Stimulated activated memory B cell treated with anti-CD40 and anti-IgM and Interleukin-4, amounts not matched to agents 10 μg/mL and 1 μg/mL and 100 μg/mL, for 72 hours (primary cell): ENCODE measurements around the gene HIP1R.

Experiments used
- ATAC-seq: fragments of 150-1000 bp; cut with Tn5 transposase; 2 replicates; pipeline ENCODE4 v1.10.0; 2021
- H3K27ac Mint-ChIP-seq: one replicate; pipeline ENCODE4 v1.8.0; 2022; ENCODE audit warnings: mild to moderate bottlenecking, mixed read lengths
- H3K27me3 Mint-ChIP-seq: one replicate; pipeline ENCODE4 v1.8.0; 2022; ENCODE audit warnings: mixed read lengths
- H3K36me3 Mint-ChIP-seq: one replicate; pipeline ENCODE4 v1.8.0; 2022; ENCODE audit warnings: mixed read lengths
- H3K4me1 Mint-ChIP-seq: one replicate; pipeline ENCODE4 v1.8.0; 2022; ENCODE audit warnings: mixed read lengths
- H3K4me3 Mint-ChIP-seq: one replicate; pipeline ENCODE4 v1.8.0; 2022; ENCODE audit warnings: mild to moderate bottlenecking, moderate library complexity, mixed read lengths
- H3K9me3 Mint-ChIP-seq: one replicate; pipeline ENCODE4 v1.8.0; 2022; ENCODE audit warnings: mixed read lengths

The HIP1R gene

GRCh38 chr12:122841544-122842321, 6.5 kb downstream of the HIP1R start:
- Mint-ChIP-seq H3K36me3 (peaks cover 27% of the 10 kb centered on the region), H3K27me3 (no peaks in the 10 kb centered on the region), H3K27ac (peak overlapping the region; percentile 67), H3K4me3 (no peak overlapping the region), H3K4me1 (peaks cover 82% of the 10 kb centered on the region), H3K9me3 (no peaks in the 10 kb centered on the region)
- ATAC-seq: no peak

- peak overlapping the region; percentile 67 for H3K27ac Mint-ChIP-seq
- H3K4me1 Mint-ChIP-seq: peaks cover 77% of the 10 kb centered on the region
- peaks cover 24% of the 10 kb centered on the region for H3K36me3 Mint-ChIP-seq
- no peaks in the 10 kb centered on the region for H3K9me3 Mint-ChIP-seq
- H3K27me3 Mint-ChIP-seq: no peaks in the 10 kb centered on the region
- no peak for ATAC-seq
- H3K4me3 Mint-ChIP-seq: no peak overlapping the region
These were observed 7.5 kb downstream of the HIP1R start for GRCh38 chr12:122842505-122843405.

DNA sequence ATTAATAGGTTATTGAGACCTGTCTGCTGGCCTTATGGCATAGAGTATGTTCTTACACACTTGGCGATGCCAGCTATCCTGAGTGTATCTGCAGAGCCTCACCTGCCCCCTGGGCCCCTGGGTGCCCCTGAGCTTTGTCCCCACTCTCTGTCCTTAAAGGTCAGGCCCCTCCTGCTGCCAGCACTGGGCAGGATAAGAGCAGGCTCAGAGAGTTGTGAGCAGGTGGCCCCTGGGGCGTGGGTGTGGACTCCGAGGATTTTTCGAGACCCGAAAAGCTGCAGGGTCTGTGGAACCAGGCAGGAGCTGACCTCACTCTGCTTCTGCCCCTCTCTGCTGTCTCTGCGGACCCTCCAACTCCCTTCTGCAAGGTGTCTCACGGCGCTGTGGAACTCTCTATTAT, 8.2 kb downstream of the HIP1R start:
- no peak for ATAC-seq
- Mint-ChIP-seq H3K4me3 (no peak overlapping the region), H3K36me3 (peaks cover 26% of the 10 kb centered on the region)

GRCh38 chr12:122844366-122844971, 9.2 kb downstream of the HIP1R start:
- no peak overlapping the region for H3K4me3 Mint-ChIP-seq
- no peaks in the 10 kb centered on the region for H3K27me3 Mint-ChIP-seq
- H3K36me3 Mint-ChIP-seq: peaks cover 26% of the 10 kb centered on the region
- no peaks in the 10 kb centered on the region for H3K9me3 Mint-ChIP-seq
- peak overlapping the region; percentile 4 for H3K27ac Mint-ChIP-seq
- no peak for ATAC-seq
- peaks cover 68% of the 10 kb centered on the region for H3K4me1 Mint-ChIP-seq

More for the DNA sequence above, 8.2 kb downstream of the HIP1R start:
- Mint-ChIP-seq H3K9me3 (no peaks in the 10 kb centered on the region), H3K27ac (peak overlapping the region; percentile 4), H3K27me3 (no peaks in the 10 kb centered on the region), H3K4me1 (peaks cover 73% of the 10 kb centered on the region)

- no peak overlapping the region for H3K4me3 Mint-ChIP-seq
- peaks cover 22% of the 10 kb centered on the region for H3K36me3 Mint-ChIP-seq
- H3K9me3 Mint-ChIP-seq: no peaks in the 10 kb centered on the region
- no peak overlapping the region for H3K27ac Mint-ChIP-seq
- H3K27me3 Mint-ChIP-seq: no peaks in the 10 kb centered on the region
- ATAC-seq: no peak
- H3K4me1 Mint-ChIP-seq: peaks cover 60% of the 10 kb centered on the region
These were observed 10.0 kb downstream of the HIP1R start for GRCh38 chr12:122845041-122845864.

DNA sequence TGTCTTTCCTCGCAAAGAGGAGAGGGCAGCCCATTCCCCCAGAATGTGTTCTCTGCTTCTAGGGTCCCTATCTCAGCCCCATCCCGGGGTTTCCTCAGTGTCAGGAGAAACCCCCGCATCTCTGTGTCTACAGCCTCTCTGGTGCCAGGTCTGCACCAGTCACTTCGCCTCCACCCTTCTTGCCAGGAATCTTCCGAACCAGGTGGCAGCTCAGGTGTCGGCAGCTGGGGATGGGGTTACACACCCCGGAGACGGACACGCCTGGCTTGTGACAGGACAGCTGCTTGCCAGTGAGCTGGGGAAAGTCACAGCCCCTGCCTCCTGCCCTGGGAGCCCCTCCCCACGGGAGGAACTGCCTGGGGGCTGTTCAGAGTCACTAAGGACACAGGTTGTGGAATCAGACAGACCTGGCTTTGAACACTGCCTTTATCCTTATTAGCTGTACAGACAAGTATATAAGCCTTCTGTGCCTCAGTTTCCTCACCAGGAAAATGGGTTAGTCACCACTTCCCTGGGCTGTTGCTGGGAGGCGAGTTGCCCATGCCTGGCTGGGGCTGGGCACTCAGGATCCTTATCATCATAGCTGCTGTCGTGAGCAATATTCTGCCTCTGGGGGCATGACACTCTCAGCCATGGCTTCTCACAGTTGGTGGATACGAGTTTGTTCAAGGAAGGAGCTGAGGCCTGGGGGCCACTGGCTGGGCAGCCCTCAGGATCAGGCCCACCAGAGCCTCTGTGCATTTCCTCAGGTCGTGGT, 10.8 kb downstream of the HIP1R start:
- peaks cover 52% of the 10 kb centered on the region for H3K4me1 Mint-ChIP-seq
- H3K27ac Mint-ChIP-seq: no peak overlapping the region
- H3K36me3 Mint-ChIP-seq: peaks cover 22% of the 10 kb centered on the region
- H3K27me3 Mint-ChIP-seq: no peaks in the 10 kb centered on the region
- ATAC-seq: no peak
- H3K9me3 Mint-ChIP-seq: no peaks in the 10 kb centered on the region
- H3K4me3 Mint-ChIP-seq: no peak overlapping the region

DNA sequence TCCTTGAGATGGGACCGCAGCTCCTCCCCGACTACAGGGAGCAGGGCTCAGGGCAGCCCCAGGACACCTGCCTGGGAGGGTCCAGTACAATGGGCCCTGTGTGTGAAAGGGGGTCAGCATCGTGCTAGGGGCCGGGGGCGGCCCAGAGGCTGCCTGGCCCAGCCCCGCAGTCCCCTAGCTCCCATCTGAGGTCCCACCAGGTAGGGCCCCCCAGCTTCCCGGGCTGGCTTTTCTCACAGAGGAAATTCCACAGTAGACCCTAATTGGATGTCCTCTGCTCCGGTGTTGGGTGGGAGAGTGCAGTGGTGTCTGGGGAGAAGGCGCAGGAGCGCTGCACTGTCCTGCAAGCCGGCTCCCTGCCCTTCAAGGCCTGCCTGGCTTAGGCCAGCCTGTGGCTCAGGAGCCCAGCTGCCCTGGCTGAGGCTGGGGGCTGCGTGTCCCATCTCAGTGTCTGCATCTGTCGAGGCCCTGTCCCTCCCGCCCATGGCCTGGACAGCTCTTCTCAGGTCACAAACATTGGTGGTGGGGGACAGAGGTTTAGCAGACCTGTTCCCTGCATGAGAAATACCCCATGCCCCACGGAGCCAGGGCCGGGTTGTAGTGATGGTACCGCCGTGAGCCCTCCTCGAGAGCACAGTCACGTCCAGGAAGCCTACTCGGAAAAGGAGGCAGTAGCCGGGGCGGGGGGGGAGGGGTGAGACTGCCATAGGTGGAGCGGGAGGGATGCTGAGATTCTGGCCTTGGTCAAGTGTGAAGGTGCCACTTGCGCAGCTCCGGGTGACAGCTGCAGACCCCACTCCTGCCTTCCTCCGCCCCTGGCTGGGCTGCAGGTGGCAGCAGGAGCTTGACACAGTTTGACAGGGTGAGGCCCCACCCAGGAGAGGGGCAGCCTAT, 11.6 kb downstream of the HIP1R start:
- no peak for ATAC-seq
- no peak overlapping the region for H3K4me3 Mint-ChIP-seq
- no peak overlapping the region for H3K27ac Mint-ChIP-seq
- no peaks in the 10 kb centered on the region for H3K9me3 Mint-ChIP-seq
- H3K36me3 Mint-ChIP-seq: peaks cover 26% of the 10 kb centered on the region
- no peaks in the 10 kb centered on the region for H3K27me3 Mint-ChIP-seq
- H3K4me1 Mint-ChIP-seq: peaks cover 44% of the 10 kb centered on the region

GRCh38 chr12:122847516-122847836, 12.2 kb downstream of the HIP1R start:
- no peak for ATAC-seq
- H3K27ac Mint-ChIP-seq: no peak overlapping the region
- H3K4me3 Mint-ChIP-seq: no peak overlapping the region
- peaks cover 29% of the 10 kb centered on the region for H3K36me3 Mint-ChIP-seq
- H3K27me3 Mint-ChIP-seq: no peaks in the 10 kb centered on the region
- peaks cover 38% of the 10 kb centered on the region for H3K4me1 Mint-ChIP-seq
- no peaks in the 10 kb centered on the region for H3K9me3 Mint-ChIP-seq

DNA sequence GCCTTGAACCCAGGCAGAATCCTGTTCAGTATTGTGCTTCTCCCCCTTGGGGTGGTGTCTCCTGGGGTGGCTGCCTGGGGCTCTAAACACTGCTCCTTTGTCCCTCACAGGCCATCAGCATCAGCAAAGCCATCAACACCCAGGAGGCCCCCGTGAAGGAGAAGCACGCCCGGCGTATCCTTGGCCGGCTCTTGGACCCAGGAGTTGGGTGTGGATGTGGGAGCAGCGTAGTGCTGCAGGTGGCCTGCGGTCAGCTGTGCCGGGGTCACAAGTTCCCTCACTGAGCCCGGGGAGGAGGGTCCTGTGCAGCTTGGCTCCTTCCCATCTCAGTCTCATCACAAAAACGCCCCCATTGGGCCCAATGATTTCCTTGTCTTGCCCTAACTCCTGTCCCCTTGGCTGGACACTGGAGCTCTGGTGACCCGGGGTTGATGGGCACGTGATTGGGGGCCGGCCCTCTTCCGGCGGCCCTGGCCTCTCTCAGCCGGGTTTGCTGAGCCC, 12.7 kb downstream of the HIP1R start:
- no peaks in the 10 kb centered on the region for H3K27me3 Mint-ChIP-seq
- ATAC-seq: no peak
- H3K9me3 Mint-ChIP-seq: no peaks in the 10 kb centered on the region
- H3K4me1 Mint-ChIP-seq: peaks cover 33% of the 10 kb centered on the region
- peak overlapping the region; percentile 41 for H3K27ac Mint-ChIP-seq
- H3K36me3 Mint-ChIP-seq: peaks cover 32% of the 10 kb centered on the region
- no peak overlapping the region for H3K4me3 Mint-ChIP-seq

- no peaks in the 10 kb centered on the region for H3K27me3 Mint-ChIP-seq
- peaks cover 32% of the 10 kb centered on the region for H3K36me3 Mint-ChIP-seq
- no peak for ATAC-seq
- H3K4me3 Mint-ChIP-seq: no peak overlapping the region
- no peaks in the 10 kb centered on the region for H3K9me3 Mint-ChIP-seq
- H3K27ac Mint-ChIP-seq: peak overlapping the region; percentile 41
- H3K4me1 Mint-ChIP-seq: peaks cover 26% of the 10 kb centered on the region
These were observed 13.5 kb downstream of the HIP1R start for GRCh38 chr12:122848471-122849351.

DNA sequence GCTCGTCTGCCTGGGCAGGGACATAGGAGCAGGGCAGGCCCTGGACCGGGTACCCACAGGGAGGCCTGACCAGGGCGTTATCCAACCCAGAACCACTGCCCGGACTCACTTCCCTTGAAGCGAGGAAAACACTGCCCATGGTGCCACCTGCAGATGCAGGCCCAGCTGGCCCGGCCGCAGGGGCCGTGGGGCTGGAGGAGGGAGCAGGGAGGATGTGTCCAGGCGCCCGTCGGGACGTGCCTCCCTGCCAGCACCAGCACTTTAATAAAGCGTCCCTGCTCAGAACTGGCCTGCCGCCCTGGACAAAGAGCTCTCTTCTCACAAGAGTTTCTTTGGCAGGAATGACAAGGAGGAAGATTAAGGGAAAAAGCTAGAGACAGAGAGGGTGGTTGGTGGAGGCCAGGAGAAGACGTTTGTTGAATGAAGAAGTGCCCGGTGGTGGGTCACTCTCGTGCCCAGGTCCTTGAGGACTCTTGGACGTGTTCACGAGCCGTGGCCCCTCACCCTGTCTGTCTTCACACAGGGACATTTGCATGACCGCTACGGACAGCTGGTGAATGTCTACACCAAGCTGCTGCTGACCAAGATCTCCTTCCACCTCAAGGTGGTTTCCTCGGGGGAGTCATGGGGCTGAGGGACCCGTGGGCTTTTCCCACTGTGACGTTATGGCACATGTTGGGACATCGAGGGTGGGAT, 14.2 kb downstream of the HIP1R start:
- no peak overlapping the region for H3K4me3 Mint-ChIP-seq
- H3K9me3 Mint-ChIP-seq: no peaks in the 10 kb centered on the region
- H3K27me3 Mint-ChIP-seq: no peaks in the 10 kb centered on the region
- no peak overlapping the region for H3K27ac Mint-ChIP-seq
- H3K4me1 Mint-ChIP-seq: peaks cover 18% of the 10 kb centered on the region
- no peak for ATAC-seq
- peaks cover 37% of the 10 kb centered on the region for H3K36me3 Mint-ChIP-seq

- H3K4me3 Mint-ChIP-seq: no peak overlapping the region
- peaks cover 14% of the 10 kb centered on the region for H3K4me1 Mint-ChIP-seq
- no peak for ATAC-seq
- no peaks in the 10 kb centered on the region for H3K9me3 Mint-ChIP-seq
- peaks cover 37% of the 10 kb centered on the region for H3K36me3 Mint-ChIP-seq
- H3K27ac Mint-ChIP-seq: no peak overlapping the region
- no peaks in the 10 kb centered on the region for H3K27me3 Mint-ChIP-seq
These were observed 14.8 kb downstream of the HIP1R start for GRCh38 chr12:122850048-122850445.
